GM19467 (cell line): ENCODE measurements around the gene MYO1E.
"Not testable (repeated sequence)": the region's sequence is repeated elsewhere in the genome, so short reads cannot be mapped to it uniquely, and the experiment has no call there.

Source experiments
- ATAC-seq: cut with Tn5 transposase; IDR thresholded peaks from one replicate; pipeline ENCODE4 v1.9.1; 2021; ENCODE audit warnings: mild to moderate bottlenecking, moderate library complexity; ENCODE audit not compliant: unreplicated experiment

Gene MYO1E

DNA sequence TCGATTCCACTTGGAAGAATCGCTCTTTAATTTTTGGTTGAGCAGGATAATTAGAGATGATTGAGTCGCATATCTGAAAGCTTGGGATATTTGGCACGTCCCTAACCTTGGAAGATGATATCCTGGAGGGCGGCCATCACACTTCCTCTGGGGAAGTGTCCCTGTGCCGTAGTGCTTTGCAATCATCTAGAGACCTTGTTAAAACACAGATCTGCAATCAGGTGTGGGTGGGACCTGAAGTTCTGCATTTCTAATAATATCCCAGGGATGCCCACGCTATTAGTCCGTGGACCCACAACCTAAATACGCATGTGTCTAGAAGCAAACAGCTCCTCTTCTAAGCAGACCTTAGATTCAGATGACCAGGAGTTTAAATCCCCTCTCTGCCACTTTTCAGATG, 20.5 kb downstream of the MYO1E start:
- ATAC-seq, result no peak

DNA sequence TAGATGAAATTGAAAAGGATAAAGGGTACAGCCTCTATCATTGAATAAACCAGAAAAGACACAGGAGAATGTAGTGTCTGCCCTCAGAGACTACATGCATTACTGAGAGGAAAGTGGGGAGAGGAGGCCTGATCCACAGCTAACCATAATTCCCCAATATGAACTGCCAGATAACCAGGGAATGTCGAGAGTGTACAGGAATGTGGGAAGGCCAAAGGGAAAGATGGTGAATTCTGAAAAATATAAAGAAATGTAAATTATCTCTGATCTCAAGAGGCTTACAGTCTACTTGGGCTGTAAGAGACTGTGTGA, 22.3 kb downstream of the MYO1E start:
- no peak for ATAC-seq

DNA sequence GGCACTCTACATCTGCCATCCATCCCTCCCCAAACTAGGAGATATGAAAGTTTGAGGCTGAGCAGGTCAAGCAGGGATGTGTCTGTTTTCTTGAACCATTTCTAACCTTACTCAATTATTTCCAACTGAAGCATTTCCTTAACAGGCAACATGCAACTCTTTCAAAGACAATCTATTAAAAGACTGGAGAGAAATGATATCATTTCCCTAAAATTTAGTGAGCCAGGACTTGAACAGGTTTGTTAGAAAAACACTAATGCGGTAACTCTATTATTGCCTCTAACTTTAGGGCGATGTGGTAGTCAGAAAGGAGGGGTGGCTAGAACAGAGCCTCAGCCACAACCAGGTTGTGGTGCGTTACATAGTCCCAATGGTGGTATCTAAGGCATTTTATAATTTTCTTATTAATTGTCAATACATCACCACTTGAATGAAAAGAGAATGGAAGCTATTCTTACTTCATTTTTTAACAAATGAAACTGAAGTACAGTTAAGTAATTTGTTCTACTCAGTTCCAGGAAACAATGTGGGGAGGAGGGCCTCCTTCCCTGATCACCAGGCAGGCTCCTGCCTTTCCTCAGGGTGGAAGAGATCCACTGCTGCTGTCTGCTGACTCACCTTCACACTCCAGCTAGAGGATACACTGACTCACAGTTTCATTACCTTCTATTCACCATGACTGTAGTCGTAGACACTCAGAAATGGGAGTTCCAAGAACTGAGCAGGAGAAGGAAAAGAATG, 22.8 kb downstream of the MYO1E start:
- no peak for ATAC-seq

DNA sequence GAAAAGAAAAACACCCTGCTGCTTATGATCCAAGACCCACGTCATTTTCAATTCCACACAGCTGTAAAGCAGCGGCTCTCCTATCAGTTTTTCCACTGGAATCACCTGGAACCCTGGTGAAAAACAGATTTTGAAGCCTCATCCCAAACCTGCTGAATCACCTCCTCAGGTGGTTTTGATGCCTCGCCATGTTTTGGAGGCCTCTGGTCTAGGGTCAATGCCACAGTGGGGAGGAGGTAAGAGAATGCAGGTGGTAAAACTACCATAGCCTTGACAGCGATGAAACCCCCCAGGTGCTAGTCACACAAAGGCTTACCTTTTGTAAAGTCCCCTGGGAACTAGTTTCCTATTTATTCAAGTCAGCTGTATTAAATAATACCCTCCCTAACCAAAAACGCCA, 24.8 kb downstream of the MYO1E start:
- ATAC-seq, result no peak

DNA sequence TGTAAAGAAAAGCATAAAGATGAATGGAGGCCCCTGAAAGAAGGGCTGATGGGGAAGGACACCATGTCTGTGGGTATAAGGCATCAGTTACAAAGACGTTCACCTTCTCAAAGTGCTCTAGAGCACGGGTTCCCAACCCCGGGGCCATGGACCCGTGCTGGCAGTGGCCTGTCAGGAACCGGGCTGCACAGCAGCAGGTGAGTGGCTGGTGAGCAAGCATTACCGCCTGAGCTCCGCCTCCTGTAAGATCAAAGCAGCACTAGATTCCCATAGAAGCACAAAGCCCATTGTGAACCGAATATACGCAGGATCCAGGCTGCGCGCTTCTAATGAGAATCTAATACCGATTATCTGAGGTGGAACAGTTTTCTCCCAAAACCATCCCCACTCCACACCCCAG, 25.7 kb downstream of the MYO1E start:
- ATAC-seq, result no peak

DNA sequence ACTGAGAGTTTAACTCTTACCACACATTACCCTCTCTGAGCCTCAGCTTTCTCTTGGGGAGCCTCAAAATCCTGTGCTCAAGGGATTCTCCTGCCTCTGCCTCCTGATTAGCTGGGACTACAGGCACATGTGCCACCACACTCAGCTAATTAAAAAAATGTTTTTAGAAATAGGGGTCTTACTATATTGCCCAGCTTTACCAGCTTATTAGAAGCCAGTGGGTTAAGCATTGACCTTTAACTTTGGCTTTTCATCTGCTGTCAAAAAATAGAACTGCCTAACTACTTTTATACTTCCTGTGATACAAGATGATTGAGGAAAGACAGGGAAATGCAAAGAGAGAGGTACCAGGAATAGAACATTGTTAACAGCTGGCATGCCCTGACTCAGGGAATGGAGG, 27.3 kb downstream of the MYO1E start:
- ATAC-seq, result no peak

DNA sequence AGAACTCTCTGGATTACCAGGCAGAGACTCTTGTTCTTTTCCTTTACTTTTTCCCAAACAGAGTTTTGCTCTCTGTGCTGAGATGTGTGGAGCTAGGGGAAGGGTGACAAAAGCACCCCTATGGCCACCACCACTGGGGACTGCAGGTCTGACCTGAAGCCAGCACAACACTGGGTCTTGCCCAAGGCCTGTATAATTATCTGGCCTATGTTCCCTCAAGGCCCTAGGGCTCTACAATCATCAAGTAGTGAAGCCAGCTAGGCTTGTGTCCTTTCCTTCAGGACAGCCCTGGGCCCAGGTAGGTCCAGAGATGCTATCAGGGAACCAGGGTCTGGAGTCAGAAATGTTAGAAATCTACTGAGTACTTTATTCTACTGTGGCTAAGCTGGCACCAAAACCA, 28.4 kb downstream of the MYO1E start:
- no peak for ATAC-seq

DNA sequence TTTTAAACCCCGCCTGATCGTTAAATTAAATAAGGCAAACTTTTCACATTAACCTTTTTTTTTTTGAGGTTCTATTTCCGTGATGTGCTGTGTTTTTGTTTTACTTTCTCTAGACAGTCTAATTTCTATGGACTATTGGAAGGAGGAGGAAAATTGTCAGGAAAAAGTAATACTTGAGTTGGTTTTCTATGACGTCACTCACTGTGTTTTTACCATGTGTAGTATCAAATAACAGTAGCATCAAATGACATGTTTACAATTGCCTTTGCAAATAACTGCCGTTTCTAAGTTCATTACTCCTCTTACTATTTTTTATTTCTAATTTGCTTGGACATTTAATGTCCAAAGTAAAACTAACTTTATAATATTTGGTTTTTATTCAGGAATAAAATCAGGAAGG, 32.3 kb downstream of the MYO1E start:
- ATAC-seq, result no peak

DNA sequence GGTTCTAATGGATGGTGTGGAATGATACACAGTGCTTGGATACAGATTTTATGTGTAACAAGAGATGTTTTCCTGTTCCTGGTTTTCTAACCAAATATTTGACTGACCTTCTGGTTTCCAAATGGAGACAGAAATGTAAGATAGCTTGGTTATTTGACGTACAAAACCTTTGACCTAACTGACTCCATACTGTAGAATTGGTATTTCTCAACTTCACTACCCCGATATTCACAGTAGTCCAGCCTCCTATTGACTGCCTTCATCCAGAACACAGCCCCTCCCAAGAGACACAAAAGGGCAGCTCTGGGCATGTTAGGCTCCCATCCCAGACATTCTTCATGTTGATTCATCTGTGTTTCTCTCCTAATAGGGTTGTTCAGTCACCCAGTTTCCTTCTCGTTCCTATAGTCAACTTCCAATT, 33.4 kb downstream of the MYO1E start:
- ATAC-seq, result no peak

DNA sequence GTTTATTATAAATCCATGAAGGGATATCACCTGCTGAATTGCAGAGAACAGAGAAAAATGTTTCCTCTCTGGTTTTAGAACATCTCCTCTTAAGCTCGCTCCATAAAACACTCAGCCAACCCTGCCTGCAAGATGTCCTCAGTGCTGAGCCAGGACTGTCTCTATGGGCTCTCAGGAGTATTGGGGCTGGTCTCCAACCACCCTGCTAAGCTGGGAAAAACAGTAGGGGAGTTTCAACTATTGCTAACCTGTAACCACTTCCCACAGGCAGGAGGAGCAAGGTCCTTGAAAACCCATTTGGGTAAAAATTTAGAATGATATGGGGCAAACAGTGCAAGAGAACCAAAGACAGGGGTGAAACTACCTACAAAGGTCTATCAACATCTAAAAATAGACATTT, 34.3 kb downstream of the MYO1E start:
- no peak for ATAC-seq

DNA sequence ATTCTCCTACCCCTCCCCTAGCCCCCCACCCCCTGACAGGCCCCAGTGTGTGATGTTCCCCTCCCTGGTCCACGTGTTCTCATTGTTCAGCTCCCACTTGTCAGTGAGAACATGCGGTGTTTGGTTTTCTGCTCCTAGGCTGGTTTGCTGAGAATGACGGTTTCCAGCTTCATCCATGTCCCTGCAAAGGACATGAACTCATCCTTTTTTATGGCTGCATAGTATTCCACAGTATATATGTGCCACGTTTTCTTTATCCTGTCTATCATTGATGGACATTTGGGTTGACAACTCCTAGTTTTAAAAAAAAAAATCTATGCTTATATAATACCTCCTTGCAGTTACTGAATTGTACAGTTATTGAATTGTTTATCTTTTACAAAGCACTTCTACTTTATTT, 35.9 kb downstream of the MYO1E start:
- ATAC-seq, result not testable (repeated sequence)

DNA sequence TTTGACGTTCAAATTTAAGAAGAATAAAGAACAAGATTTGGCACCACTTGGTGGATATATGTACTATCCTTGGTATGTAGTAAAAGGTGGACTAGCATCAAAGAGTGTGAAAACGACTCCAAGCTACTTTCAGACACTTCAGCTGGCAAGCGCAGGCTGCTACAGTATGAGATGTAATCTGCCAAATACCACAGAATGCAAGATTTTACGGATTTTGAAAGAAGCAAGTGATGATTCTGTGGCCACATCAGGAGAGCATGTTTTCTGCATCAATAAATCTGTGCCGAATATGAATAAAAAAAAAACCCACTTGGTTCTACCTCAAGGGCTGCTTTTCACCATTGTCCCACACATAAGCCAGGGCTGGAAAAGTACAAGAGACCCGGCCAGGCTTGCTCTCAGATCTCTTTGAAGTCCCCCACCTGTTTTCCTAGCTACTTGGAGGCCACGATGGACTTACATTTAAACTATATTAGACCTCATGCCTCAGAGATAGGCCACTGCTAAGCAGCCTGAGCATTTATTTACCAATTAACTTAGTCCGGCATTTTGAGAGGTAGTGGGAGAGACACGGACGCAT, 37.4 kb downstream of the MYO1E start:
- ATAC-seq, result no peak

DNA sequence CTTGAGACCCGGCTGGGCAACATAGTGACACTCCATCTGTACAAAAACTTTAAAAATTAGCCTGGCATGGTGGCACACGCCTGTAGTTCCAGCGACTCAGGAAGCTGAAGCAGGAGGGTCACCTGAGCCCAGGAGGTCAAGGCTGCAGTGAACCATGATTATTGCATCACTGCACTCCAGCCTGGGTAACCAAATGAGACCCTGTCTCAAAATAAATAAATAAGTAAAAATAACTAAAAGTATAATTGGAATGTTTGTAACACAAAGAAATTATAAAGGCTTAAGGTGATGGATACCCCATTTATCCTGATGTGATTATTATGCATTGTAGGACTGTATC, 38.6 kb downstream of the MYO1E start:
- ATAC-seq, result no peak

DNA sequence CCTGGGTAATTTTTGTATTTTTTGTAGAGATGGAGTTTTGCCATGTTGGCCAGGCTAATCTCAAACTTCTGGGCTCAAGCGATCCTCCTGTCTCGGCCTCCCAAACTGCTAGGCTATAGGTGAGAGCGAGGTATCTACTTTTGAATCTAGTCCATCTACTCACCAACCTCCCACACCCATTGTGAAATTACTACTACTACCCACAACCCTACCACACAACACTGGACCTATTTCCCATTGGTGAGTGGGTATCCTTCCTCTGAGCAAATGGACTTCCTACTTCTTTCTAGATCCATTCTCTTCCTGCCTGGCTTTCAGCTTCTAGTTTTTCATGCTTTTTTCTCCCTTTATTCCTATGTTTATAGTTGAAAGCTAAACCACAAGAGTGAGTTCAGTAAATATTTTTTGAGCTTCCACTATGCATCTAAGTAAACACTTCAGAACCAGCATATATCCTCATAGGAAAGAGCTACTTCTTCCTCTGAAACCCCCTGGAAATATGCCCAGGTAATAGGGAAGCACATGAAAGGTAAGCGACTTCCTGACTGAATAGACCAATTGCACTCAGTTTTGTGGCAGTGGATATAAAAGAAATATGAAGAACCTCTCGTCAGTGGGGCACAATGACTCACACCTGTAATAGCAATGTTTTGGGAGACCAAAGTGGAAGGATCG, 39.1 kb downstream of the MYO1E start:
- no peak for ATAC-seq

DNA sequence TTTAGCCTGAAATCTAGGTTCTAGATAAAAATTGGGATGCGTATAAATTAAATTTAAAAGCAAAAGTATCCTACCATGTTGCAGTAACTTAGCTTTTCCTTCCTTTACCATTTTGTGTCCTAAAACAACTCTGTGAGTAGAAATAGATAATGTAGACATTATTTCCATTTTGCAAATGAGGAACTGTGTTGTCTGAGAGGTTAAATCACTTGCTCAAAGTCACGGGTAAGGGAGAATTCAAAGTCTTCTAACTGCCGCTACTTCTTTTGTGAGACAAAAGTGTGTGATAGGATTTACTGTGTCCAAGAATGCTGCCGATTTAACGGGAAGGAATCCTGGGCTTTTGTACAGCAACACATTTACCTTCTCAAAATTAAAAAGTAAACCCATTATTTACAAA, 40.7 kb downstream of the MYO1E start:
- no peak for ATAC-seq

DNA sequence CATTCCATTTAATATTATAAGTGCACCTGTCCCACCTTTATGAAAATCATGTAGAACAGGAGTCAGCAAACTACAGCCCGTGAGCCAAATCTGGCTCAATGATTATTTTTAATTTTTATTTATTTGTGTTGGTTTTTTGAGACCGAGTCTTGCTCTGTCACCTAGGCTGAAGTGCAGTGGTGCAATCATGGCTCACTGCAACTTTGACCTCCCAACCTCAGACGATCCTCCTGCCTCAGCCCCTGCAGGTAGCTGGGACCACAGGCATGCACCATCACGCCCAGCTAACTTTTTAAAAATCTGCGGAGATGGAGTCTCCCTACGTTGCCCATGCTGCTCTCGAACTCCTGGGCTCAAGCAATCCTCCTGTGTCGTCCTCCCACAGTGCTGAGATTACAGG, 42.0 kb downstream of the MYO1E start:
- no peak for ATAC-seq

DNA sequence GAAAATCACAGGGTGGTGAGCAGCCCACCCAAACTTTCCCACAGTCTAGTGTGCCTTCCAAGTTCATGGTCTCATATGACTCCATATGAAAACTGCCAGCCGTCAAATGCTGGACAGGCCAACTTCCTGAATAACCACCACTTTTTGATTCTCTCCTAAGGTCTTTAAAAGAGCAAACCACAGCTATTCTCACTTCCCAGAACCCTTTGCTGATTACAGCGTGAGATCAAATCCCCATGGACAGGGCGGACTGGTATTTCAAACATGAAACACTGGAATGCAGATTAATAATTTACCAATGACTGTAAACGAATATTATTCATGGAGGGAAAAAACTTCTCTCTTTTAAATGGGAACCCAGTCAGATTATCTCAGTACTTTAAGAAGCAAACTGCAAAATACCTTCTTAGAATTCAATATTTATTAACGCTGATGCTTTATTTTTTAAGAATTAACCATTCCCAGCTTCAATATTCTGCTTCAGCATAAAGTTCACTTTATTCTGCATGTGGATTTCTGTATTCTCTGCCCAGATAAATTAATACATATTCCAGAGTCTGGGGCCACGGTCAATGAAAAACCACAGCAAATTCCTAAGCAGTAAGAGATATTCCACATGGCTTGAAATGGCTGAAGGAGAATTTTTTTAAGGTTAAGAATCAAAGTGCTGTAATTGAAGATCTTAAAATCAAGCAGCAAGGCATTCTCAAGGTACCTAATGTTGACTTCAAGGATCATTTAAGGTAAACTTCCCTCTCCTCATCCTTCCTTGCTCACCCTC, 42.9 kb downstream of the MYO1E start:
- no peak for ATAC-seq

DNA sequence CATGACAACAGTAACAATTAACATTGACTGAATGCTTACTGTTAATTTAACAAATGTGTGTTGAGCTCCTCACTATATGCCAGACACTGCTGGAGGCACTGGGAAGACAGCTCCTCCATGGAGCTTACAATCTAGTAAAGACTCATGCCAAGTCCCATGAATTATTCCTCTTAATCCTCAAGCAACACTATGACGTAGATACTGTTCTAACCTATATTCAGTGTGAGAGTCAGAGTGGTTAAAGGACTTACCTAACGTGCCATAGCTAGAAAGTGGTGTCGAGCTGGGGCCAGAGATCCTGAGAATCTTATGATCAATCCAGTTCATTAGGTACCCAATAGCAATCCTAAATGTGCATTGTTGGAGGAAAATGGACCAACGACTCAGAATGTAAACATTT, 43.6 kb downstream of the MYO1E start:
- ATAC-seq, result no peak

DNA sequence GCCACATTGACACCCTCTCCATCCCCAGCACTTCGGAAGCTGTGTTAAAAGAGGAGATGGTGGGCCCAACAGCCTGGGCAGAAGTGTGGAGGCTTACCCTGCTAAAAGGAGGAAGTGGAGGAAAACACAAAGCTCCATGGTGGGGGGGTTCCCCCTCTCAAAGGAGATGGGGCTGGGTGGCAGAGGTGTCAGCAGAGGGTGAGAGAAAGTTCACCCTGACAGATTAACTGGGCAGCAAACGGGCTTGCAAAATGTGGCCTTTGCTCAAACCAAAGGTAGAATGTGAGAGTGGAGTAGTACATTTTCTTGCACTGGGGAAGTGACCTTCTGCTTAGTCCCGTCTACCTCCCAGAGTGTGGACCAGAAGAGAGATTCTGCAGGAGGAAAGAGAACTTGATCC, 44.7 kb downstream of the MYO1E start:
- no peak for ATAC-seq

DNA sequence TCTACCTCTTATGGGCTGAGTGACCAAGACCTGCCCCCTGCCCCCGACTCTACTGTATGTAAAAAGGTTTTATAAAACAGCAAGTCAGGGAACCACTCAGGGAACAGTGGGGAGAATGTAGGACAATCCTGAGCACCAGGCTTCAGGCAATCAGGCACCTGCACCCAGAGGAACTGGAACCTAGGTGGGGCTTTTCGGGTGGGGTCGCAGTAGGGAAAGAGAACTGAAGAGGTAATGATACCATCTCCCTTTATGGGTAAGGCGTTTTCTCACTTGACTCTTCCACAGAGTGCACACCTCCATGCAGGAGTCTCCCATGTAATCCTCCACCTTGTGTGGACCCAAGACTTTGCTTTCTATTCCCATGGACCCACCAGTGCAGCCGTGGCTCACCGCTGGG, 45.8 kb downstream of the MYO1E start:
- ATAC-seq, result no peak

DNA sequence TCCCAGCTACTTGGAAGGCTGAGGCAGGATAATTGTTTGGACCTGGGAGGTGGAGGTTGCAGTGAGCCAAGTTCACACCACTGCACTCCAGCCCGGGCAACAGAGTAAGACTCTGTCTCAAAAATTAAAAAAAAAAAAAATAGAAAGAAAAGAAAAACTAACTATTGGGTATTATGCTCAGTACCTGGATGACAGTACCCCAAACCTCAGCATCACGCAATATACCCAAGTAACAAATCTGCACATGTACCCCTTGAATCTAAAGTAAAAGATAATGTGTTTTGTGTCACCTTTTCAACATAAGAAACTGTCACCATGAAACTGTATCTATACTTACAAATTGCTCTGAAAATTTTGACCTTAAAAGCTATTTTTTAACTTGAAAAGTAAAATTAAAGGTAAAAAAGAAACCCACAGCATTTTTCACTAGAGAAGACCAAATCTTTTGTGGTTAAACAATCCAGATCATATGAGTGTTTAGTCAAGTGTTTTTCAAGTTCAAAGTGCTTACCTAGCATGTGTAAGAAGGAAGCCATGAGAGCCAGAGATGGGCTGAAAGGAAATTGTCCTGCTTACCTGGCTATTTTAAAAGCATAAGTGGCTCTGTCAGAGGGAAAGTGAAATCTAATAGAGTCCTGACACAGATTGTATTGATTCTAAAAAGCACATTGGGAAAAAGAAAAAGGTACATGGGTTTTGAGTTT, 50.5 kb downstream of the MYO1E start:
- no peak for ATAC-seq
